HepG2 (cell line): ENCODE results near the gene CYP11A1. TPM values are rescaled to one million over a fixed set of nuclear protein-coding genes. Genes with fewer than 3 reads are reported as not detected.
A peak's percentile ranks its signal among the peaks of the same experiment; 100 is the strongest.

Experiments
- ARNT ChIP-seq: fragments of 450-650 bp; IDR thresholded peaks from 2 replicates; pipeline ENCODE4 v1.6.1; 2017
- ATF2 ChIP-seq: sonication (generic); formaldehyde crosslinking; IDR thresholded peaks from 2 replicates; pipeline ENCODE4 v1.4.0; 2020; ENCODE audit warnings: missing genetic modification reagents
- GATA4 ChIP-seq: sonication (generic); IDR thresholded peaks from 2 replicates; pipeline ENCODE4 v1.6.1; 2016; ENCODE audit warnings: antibody characterized with exemption, low read depth, borderline replicate concordance
- GATAD1 ChIP-seq: IDR thresholded peaks from 2 replicates; pipeline ENCODE4 v1.6.1; 2016; ENCODE audit warnings: missing genetic modification reagents, missing compliant biosample characterization
- GTF3A ChIP-seq: sonication (generic); formaldehyde crosslinking; conservative IDR thresholded peaks from 2 replicates; pipeline ENCODE4 v1.4.0; 2020; ENCODE audit warnings: mild to moderate bottlenecking, missing genetic modification reagents
- HCFC1 ChIP-seq: fragments of 150-350 bp; IDR thresholded peaks from 2 replicates; pipeline ENCODE4 v1.6.1; 2014; ENCODE audit warnings: low read depth, low read length
- HOXA3 ChIP-seq: sonication (generic); formaldehyde crosslinking; IDR thresholded peaks from 2 replicates; pipeline ENCODE4 v1.5.0; 2020; ENCODE audit warnings: missing genetic modification reagents
- ISX ChIP-seq: sonication (generic); formaldehyde crosslinking; conservative IDR thresholded peaks from 2 replicates; pipeline ENCODE4 v1.5.0; 2020; ENCODE audit warnings: missing genetic modification reagents
- MAFK ChIP-seq, 2 experiments: IDR thresholded peaks in 1 of 2; conservative IDR thresholded peaks in 1 of 2; 2 replicates each; pipeline ENCODE4 v1.6.1; 2011; ENCODE audit warnings: improper control_type of control experiment in 2 of 2, low read length in 2 of 2
- MTERF4 ChIP-seq: sonication (generic); formaldehyde crosslinking; IDR thresholded peaks from 2 replicates; pipeline ENCODE4 v1.8.0; 2023; ENCODE audit warnings: mild to moderate bottlenecking, missing genetic modification reagents
- PAF1 ChIP-seq: IDR thresholded peaks from 2 replicates; pipeline ENCODE4 v1.6.1; 2016; ENCODE audit warnings: missing genetic modification reagents, missing compliant biosample characterization
- SCMH1 ChIP-seq: sonication (generic); formaldehyde crosslinking; IDR thresholded peaks from 2 replicates; pipeline ENCODE4 v1.9.0; 2021; ENCODE audit warnings: missing genetic modification reagents, mild to moderate bottlenecking, borderline replicate concordance
- SNRNP70 ChIP-seq: fragments of 200-400 bp; formaldehyde crosslinking; IDR thresholded peaks from 2 replicates; pipeline ENCODE4 v1.6.1; 2017; ENCODE audit warnings: mild to moderate bottlenecking, low read depth, low read length, moderate library complexity
- SRSF9 ChIP-seq: fragments of 200-400 bp; formaldehyde crosslinking; IDR thresholded peaks from 2 replicates; pipeline ENCODE4 v1.6.1; 2018; ENCODE audit warnings: borderline replicate concordance, mild to moderate bottlenecking, low read depth, low read length; ENCODE audit not compliant: insufficient read depth, poor library complexity, severe bottlenecking
- SSRP1 ChIP-seq: IDR thresholded peaks from 2 replicates; pipeline ENCODE4 v1.6.1; 2016; ENCODE audit warnings: control low read depth
- STAT5B ChIP-seq: sonication (generic); formaldehyde crosslinking; IDR thresholded peaks from 2 replicates; pipeline ENCODE4 v1.4.0; 2020; ENCODE audit warnings: missing genetic modification reagents
- ZNF383 ChIP-seq: sonication (generic); formaldehyde crosslinking; IDR thresholded peaks from 2 replicates; pipeline ENCODE4 v1.4.0; 2020; ENCODE audit warnings: missing genetic modification reagents, mild to moderate bottlenecking, borderline replicate concordance
- ZNF501 ChIP-seq: sonication (generic); formaldehyde crosslinking; IDR thresholded peaks from 2 replicates; pipeline ENCODE4 v1.5.1; 2020; ENCODE audit warnings: mild to moderate bottlenecking, moderate library complexity, missing genetic modification reagents
- ZNF510 ChIP-seq: sonication (generic); formaldehyde crosslinking; IDR thresholded peaks from 2 replicates; pipeline ENCODE4 v1.4.0; 2020; ENCODE audit warnings: low read depth, mild to moderate bottlenecking, missing genetic modification reagents
- ZNF574 ChIP-seq: sonication (generic); formaldehyde crosslinking; IDR thresholded peaks from 2 replicates; pipeline ENCODE4 v1.4.0; 2020; ENCODE audit warnings: missing genetic modification reagents
- ZNF577 ChIP-seq: sonication (generic); formaldehyde crosslinking; IDR thresholded peaks from 2 replicates; pipeline ENCODE4 v1.4.0; 2020; ENCODE audit warnings: mild to moderate bottlenecking, low read depth, missing genetic modification reagents, borderline replicate concordance
- polyA plus RNA-seq, 8 experiments: library from polyadenylated mRNA; depleted of rRNA in 3 of 8; stranded (reverse) in 7 of 8; unstranded in 1 of 8; fragments of >200 nt; fragmentation: Illumina TruSeq in 4 of 8; extraction: Trizol in 4 of 8; gene quantifications; 2 replicates each; pipeline versions ENCODE4 v1.2.1 to v1.2.3, GENCODE V29; 2011 to 2016; ENCODE audit warnings: low read depth in 4 of 8, missing spikeins in 1 of 8, mixed read lengths in 1 of 8; ENCODE audit not compliant: insufficient read depth in 1 of 8
- total RNA-seq, 5 experiments: library from RNA; depleted of rRNA; stranded (reverse); fragments of >200 nt; fragmentation: Illumina TruSeq; extraction: Trizol; gene quantifications; 2 replicates each; pipeline ENCODE4 v1.2.3, GENCODE V29; 2016; ENCODE audit warnings: low read depth in 1 of 5
- TF ChIP-seq, protein P1 (sequence below): sonication (generic); formaldehyde crosslinking; IDR thresholded peaks from 2 replicates; pipeline ENCODE4 v1.4.0; 2020; ENCODE audit warnings: missing genetic modification reagents, borderline replicate concordance

The CYP11A1 gene
- total and polyA plus RNA-seq, 2 of the 13 experiments (the other 11 are each of a cell fraction or from before 2014, with no cell fraction given), result 0.66 to 0.92 TPM

DNA sequence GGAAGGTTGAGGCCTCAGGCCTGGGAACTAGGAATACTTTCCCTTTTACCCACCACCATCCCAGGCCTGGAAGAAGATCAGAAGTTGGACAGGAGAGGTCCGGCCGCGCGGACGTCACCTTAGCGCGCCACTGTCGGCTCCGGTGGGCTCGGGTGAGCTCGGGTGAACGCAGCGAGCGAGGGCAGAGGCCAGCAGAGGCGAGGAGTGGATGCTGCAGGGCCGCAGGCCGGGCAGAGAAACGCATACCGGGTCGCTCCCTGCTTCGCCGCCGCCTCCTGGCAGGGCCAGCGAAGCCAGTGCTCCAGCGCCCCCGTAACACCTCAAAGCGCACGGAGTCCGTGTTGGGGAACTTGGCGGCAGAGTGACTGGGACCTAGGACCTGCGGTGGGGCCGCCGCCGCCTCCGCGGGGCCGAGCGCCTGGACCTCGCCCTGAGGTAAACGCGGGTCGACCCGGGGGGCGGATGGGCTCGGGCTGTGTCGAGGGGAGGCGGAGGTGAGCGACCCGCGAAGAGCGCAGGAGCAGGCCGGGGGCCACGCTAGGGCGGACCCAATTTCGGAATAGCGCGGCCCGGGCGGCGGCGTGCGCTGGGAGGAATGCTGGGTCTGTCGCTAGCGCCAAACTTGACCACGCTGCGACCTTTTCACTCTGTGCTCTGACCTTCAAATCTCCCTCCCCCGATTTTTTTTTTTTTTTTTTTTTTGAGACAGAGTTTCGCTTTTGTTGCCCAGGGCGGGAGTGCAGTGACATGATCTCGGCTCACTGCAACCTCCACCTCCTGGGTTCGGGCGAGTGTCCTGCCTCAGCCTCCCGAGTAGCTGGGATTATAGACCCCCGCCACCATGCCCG lies 1.6 kb downstream of the CYP11A1 start (continued):
- TF ChIP-seq ZNF574 (CRISPR knock-in tag) (peak; percentile 65; the same call in 1 of the 2 replicates), GATA4 (no peak), HOXA3 (CRISPR knock-in tag) (0 out of 2 replicates have a peak, but pooled peaks have one; percentile 7), ISX (CRISPR knock-in tag) (no peak), GTF3A (CRISPR knock-in tag) (no peak), GATAD1 (CRISPR knock-in tag) (peak; percentile 52; the same call in 1 of the 2 replicates), SNRNP70 (no peak), SSRP1 (no peak), HCFC1 (no peak), STAT5B (CRISPR knock-in tag) (no peak), ATF2 (CRISPR knock-in tag) (no peak; the same call in 1 of the 2 replicates), SCMH1 (CRISPR knock-in tag) (no peak), ARNT (no peak), MTERF4 (CRISPR knock-in tag) (no peak), ZNF577 (CRISPR knock-in tag) (no peak), ZNF501 (CRISPR knock-in tag) (peak; percentile 72; the same call in 1 of the 2 replicates), ZNF383 (no peak), ZNF510 (CRISPR knock-in tag) (no peak), SRSF9 (no peak), MAFK (conservative IDR thresholded peaks at IDR 0.05 in 1 of 2, IDR thresholded peaks at IDR 0.05 in 1 of 2; ENCODE audit: low read length in 2 of 2) (no peak), PAF1 (CRISPR knock-in tag) (no peak)
- TF ChIP-seq, protein P1, sequence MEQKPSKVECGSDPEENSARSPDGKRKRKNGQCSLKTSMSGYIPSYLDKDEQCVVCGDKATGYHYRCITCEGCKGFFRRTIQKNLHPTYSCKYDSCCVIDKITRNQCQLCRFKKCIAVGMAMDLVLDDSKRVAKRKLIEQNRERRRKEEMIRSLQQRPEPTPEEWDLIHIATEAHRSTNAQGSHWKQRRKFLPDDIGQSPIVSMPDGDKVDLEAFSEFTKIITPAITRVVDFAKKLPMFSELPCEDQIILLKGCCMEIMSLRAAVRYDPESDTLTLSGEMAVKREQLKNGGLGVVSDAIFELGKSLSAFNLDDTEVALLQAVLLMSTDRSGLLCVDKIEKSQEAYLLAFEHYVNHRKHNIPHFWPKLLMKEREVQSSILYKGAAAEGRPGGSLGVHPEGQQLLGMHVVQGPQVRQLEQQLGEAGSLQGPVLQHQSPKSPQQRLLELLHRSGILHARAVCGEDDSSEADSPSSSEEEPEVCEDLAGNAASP (CRISPR knock-in tag), result no peak
